ENCODE results near the gene BET1.

Gene BET1

GRCh38 chr7:94004024-94004951 lies at the start of gene BET1:
TSS of gene BET1 (minus strand) at chr7:94004355. CDS start at chr7:94004216, 139 bp downstream.
- peak within 1 kb of the TSS; percentile 88 for H3K4me3 ChIP-seq
- peaks cover 23% of the 10 kb centered on the region; the same call in 1 of the 2 replicates for H4K20me1 ChIP-seq
- H3K4me2 ChIP-seq, result peak within 1 kb of the TSS; percentile 86
- H3K9ac ChIP-seq, result peak within 1 kb of the TSS; percentile 88
- no peaks in the 10 kb centered on the region for H3K27me3 ChIP-seq
- H3K27ac ChIP-seq, result peak within 1 kb of the TSS; percentile 84
- TF ChIP-seq Cebpa-rat (IDR thresholded peaks at IDR 0.05), result no peak
- H3K9me3 ChIP-seq, result no peaks in the 10 kb centered on the region
- peaks cover 19% of the 10 kb centered on the region for H3K4me1 ChIP-seq
- H3K36me3 ChIP-seq, result peaks cover 15% of the 10 kb centered on the region; the same call in 1 of the 2 replicates

GRCh38 chr7:94053532-94053931 lies 49.4 kb upstream of the BET1 start:
- no peak overlapping the region for H3K4me2 ChIP-seq
- no peaks in the 10 kb centered on the region for H3K9me3 ChIP-seq
- H3K4me1 ChIP-seq, result peaks cover 17% of the 10 kb centered on the region
- no peak overlapping the region for H3K27ac ChIP-seq
- no peak for TF ChIP-seq Cebpa-rat (IDR thresholded peaks at IDR 0.05)
- no peaks in the 10 kb centered on the region for H4K20me1 ChIP-seq
- no peaks in the 10 kb centered on the region for H3K27me3 ChIP-seq
- H3K9ac ChIP-seq, result no peak overlapping the region
- H3K36me3 ChIP-seq, result no peaks in the 10 kb centered on the region
- no peak overlapping the region for H3K4me3 ChIP-seq

- H3K4me1 ChIP-seq, result peaks cover 17% of the 10 kb centered on the region
- no peaks in the 10 kb centered on the region for H3K27me3 ChIP-seq
- H3K9me3 ChIP-seq, result no peaks in the 10 kb centered on the region
- H3K36me3 ChIP-seq, result no peaks in the 10 kb centered on the region
- no peaks in the 10 kb centered on the region for H4K20me1 ChIP-seq
- H3K4me2 ChIP-seq, result no peak overlapping the region
- H3K4me3 ChIP-seq, result no peak overlapping the region
- H3K9ac ChIP-seq, result no peak overlapping the region
- no peak for TF ChIP-seq Cebpa-rat (IDR thresholded peaks at IDR 0.05)
- no peak overlapping the region for H3K27ac ChIP-seq
Measured at GRCh38 chr7:94052398-94053180, 48.4 kb upstream of the BET1 start.

GRCh38 chr7:94050046-94050445 lies 45.9 kb upstream of the BET1 start:
- Histone ChIP-seq H3K4me2 (peak overlapping the region; percentile 65), H3K27me3 (no peaks in the 10 kb centered on the region), H3K4me1 (peaks cover 13% of the 10 kb centered on the region), H3K36me3 (no peaks in the 10 kb centered on the region), H3K9me3 (no peaks in the 10 kb centered on the region), H3K4me3 (no peak overlapping the region), H4K20me1 (no peaks in the 10 kb centered on the region), H3K9ac (no peak overlapping the region), H3K27ac (peak overlapping the region; percentile 30; the same call in 1 of the 2 replicates)
- no peak for TF ChIP-seq Cebpa-rat (IDR thresholded peaks at IDR 0.05)

GRCh38 chr7:94049615-94050014 lies 45.5 kb upstream of the BET1 start:
- Histone ChIP-seq H4K20me1 (no peaks in the 10 kb centered on the region), H3K4me2 (peak overlapping the region; percentile 65), H3K27me3 (no peaks in the 10 kb centered on the region), H3K4me3 (no peak overlapping the region), H3K9me3 (no peaks in the 10 kb centered on the region), H3K27ac (peak overlapping the region; percentile 30; the same call in 1 of the 2 replicates), H3K36me3 (no peaks in the 10 kb centered on the region), H3K9ac (no peak overlapping the region), H3K4me1 (peaks cover 13% of the 10 kb centered on the region)
- TF ChIP-seq Cebpa-rat (IDR thresholded peaks at IDR 0.05), result no peak

- Histone ChIP-seq H4K20me1 (no peaks in the 10 kb centered on the region), H3K9me3 (no peaks in the 10 kb centered on the region), H3K9ac (no peak overlapping the region), H3K4me3 (no peak overlapping the region), H3K4me2 (no peak overlapping the region), H3K27ac (no peak overlapping the region), H3K27me3 (no peaks in the 10 kb centered on the region), H3K4me1 (peaks cover 13% of the 10 kb centered on the region), H3K36me3 (no peaks in the 10 kb centered on the region)
- no peak for TF ChIP-seq Cebpa-rat (IDR thresholded peaks at IDR 0.05)
Measured at GRCh38 chr7:94048755-94049154, 44.6 kb upstream of the BET1 start.

GRCh38 chr7:94047956-94048355 lies 43.8 kb upstream of the BET1 start:
- Histone ChIP-seq H3K4me2 (no peak overlapping the region), H3K27me3 (no peaks in the 10 kb centered on the region), H3K27ac (no peak overlapping the region), H3K9ac (no peak overlapping the region), H3K4me3 (no peak overlapping the region), H4K20me1 (no peaks in the 10 kb centered on the region), H3K9me3 (no peaks in the 10 kb centered on the region), H3K36me3 (no peaks in the 10 kb centered on the region), H3K4me1 (peaks cover 13% of the 10 kb centered on the region)
- no peak for TF ChIP-seq Cebpa-rat (IDR thresholded peaks at IDR 0.05)

GRCh38 chr7:94045581-94045980 lies 41.4 kb upstream of the BET1 start:
- Histone ChIP-seq H3K4me3 (no peak overlapping the region), H3K27me3 (no peaks in the 10 kb centered on the region), H3K36me3 (no peaks in the 10 kb centered on the region), H3K4me2 (no peak overlapping the region), H3K9me3 (no peaks in the 10 kb centered on the region), H3K9ac (no peak overlapping the region), H3K27ac (no peak overlapping the region), H4K20me1 (no peaks in the 10 kb centered on the region), H3K4me1 (peaks cover 13% of the 10 kb centered on the region)
- TF ChIP-seq Cebpa-rat (IDR thresholded peaks at IDR 0.05), result no peak

- no peak for TF ChIP-seq Cebpa-rat (IDR thresholded peaks at IDR 0.05)
- no peak overlapping the region for H3K4me3 ChIP-seq
- H3K9ac ChIP-seq, result no peak overlapping the region
- H3K4me2 ChIP-seq, result no peak overlapping the region
- H3K27me3 ChIP-seq, result no peaks in the 10 kb centered on the region
- H3K27ac ChIP-seq, result no peak overlapping the region
- H3K36me3 ChIP-seq, result no peaks in the 10 kb centered on the region
- H3K9me3 ChIP-seq, result no peaks in the 10 kb centered on the region
- H3K4me1 ChIP-seq, result peaks cover 5% of the 10 kb centered on the region
- H4K20me1 ChIP-seq, result no peaks in the 10 kb centered on the region
Measured at GRCh38 chr7:94044806-94045205, 40.7 kb upstream of the BET1 start.

GRCh38 chr7:94043299-94043698 lies 39.1 kb upstream of the BET1 start:
- TF ChIP-seq Cebpa-rat (IDR thresholded peaks at IDR 0.05), result no peak
- H3K27ac ChIP-seq, result no peak overlapping the region
- H3K4me3 ChIP-seq, result no peak overlapping the region
- no peaks in the 10 kb centered on the region for H3K4me1 ChIP-seq
- no peaks in the 10 kb centered on the region for H3K9me3 ChIP-seq
- H3K27me3 ChIP-seq, result no peaks in the 10 kb centered on the region
- no peaks in the 10 kb centered on the region for H4K20me1 ChIP-seq
- no peak overlapping the region for H3K4me2 ChIP-seq
- H3K36me3 ChIP-seq, result no peaks in the 10 kb centered on the region
- H3K9ac ChIP-seq, result no peak overlapping the region
